PFSK-1 (cell line): ENCODE measurements around the gene LIPC.

Source experiments
- FOXP2 ChIP-seq: optimal IDR thresholded peaks from 2 replicates; pipeline ENCODE3; 2011; ENCODE audit warnings: borderline replicate concordance, control low read depth, inconsistent platforms; ENCODE audit not compliant: insufficient read depth; ENCODE audit errors: extremely low read length, extremely low read depth
- POLR2AphosphoS5 ChIP-seq: IDR thresholded peaks from 2 replicates; pipeline ENCODE4 v1.6.1; 2012; ENCODE audit warnings: low read depth, mild to moderate bottlenecking, control low read depth, low read length, moderate library complexity
- REST ChIP-seq, 2 experiments: IDR thresholded peaks; 2 replicates each; pipeline versions ENCODE4 v1.6.1 to v1.8.0; 2011 to 2012; ENCODE audit warnings: low read depth in 2 of 2, low read length in 2 of 2, control low read depth in 1 of 2, inconsistent platforms in 1 of 2, mild to moderate bottlenecking in 1 of 2, moderate library complexity in 1 of 2; ENCODE audit not compliant: insufficient read depth in 1 of 2
- SIN3A ChIP-seq: IDR thresholded peaks from 2 replicates; pipeline ENCODE4 v1.6.1; 2012; ENCODE audit warnings: mild to moderate bottlenecking, low read length, moderate library complexity, borderline replicate concordance; ENCODE audit not compliant: insufficient read depth
- TAF1 ChIP-seq: IDR thresholded peaks from 2 replicates; pipeline ENCODE4 v1.6.1; 2012; ENCODE audit warnings: low read length, control low read depth, borderline replicate concordance; ENCODE audit not compliant: insufficient read depth

The LIPC gene

GRCh38 chr15:58398071-58398470 is 33.7 kb upstream of the LIPC start:
- TF ChIP-seq TAF1 (no peak), REST (IDR thresholded peaks at IDR 0.05; ENCODE audit: insufficient read depth in 1 of 2, low read depth in 2 of 2, low read length in 2 of 2) (no peak), SIN3A (no peak), FOXP2 (no peak), POLR2AphosphoS5 (no peak)

- TF ChIP-seq SIN3A = no peak
- no peak for TF ChIP-seq TAF1
- TF ChIP-seq REST (IDR thresholded peaks at IDR 0.05; ENCODE audit: insufficient read depth in 1 of 2, low read depth in 2 of 2, low read length in 2 of 2) = no peak
- no peak for TF ChIP-seq POLR2AphosphoS5
- TF ChIP-seq FOXP2 = no peak
Observed at GRCh38 chr15:58398643-58399042, 33.1 kb upstream of the LIPC start.

- TF ChIP-seq FOXP2 (no peak), POLR2AphosphoS5 (no peak), REST (IDR thresholded peaks at IDR 0.05; ENCODE audit: insufficient read depth in 1 of 2, low read depth in 2 of 2, low read length in 2 of 2) (no peak), SIN3A (no peak), TAF1 (no peak)
Observed at GRCh38 chr15:58399739-58400138, 32.1 kb upstream of the LIPC start.

GRCh38 chr15:58401276-58401675 is 30.5 kb upstream of the LIPC start:
- no peak for TF ChIP-seq SIN3A
- TF ChIP-seq FOXP2 = no peak
- no peak for TF ChIP-seq REST (IDR thresholded peaks at IDR 0.05; ENCODE audit: insufficient read depth in 1 of 2, low read depth in 2 of 2, low read length in 2 of 2)
- TF ChIP-seq POLR2AphosphoS5 = no peak
- TF ChIP-seq TAF1 = no peak
